Measurements from ENCODE around the gene ANKRD60.

Gene ANKRD60

DNA sequence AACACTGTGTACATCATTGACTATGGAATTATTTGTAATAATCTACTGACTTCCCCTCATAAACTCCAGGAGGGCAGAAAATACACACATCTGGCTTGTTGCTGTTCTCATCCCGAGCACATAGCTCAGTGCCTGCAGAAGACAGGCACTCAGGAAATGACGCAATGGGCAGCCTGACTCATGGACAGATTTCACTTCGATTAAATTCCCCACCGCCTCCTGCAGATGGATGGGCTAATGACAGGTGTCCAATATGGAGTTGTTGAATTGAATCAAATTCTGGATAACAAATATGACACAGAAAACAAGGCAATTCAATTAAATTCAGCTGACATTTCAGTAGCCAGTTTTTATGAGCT is 9.1 kb downstream of the ANKRD60 start:
- Histone ChIP-seq H3K4me1 (ENCODE audit: control insufficient read depth in 1 of 2, insufficient read depth in 1 of 2, low read depth in 1 of 2, low read length in 1 of 2) (no peaks in the 10 kb centered on the region), H3K9me3 (no peaks in the 10 kb centered on the region), H3K27me3 (peaks cover 75% of the 10 kb centered on the region), H3K4me3 (ENCODE audit: low read depth in 1 of 2, low read length in 1 of 2) (no peak overlapping the region), H3K27ac (no peak overlapping the region), H3K36me3 (no peaks in the 10 kb centered on the region)
- TF ChIP-seq, protein P1, sequence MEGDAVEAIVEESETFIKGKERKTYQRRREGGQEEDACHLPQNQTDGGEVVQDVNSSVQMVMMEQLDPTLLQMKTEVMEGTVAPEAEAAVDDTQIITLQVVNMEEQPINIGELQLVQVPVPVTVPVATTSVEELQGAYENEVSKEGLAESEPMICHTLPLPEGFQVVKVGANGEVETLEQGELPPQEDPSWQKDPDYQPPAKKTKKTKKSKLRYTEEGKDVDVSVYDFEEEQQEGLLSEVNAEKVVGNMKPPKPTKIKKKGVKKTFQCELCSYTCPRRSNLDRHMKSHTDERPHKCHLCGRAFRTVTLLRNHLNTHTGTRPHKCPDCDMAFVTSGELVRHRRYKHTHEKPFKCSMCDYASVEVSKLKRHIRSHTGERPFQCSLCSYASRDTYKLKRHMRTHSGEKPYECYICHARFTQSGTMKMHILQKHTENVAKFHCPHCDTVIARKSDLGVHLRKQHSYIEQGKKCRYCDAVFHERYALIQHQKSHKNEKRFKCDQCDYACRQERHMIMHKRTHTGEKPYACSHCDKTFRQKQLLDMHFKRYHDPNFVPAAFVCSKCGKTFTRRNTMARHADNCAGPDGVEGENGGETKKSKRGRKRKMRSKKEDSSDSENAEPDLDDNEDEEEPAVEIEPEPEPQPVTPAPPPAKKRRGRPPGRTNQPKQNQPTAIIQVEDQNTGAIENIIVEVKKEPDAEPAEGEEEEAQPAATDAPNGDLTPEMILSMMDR (IDR thresholded peaks at IDR 0.05), result no peak

DNA sequence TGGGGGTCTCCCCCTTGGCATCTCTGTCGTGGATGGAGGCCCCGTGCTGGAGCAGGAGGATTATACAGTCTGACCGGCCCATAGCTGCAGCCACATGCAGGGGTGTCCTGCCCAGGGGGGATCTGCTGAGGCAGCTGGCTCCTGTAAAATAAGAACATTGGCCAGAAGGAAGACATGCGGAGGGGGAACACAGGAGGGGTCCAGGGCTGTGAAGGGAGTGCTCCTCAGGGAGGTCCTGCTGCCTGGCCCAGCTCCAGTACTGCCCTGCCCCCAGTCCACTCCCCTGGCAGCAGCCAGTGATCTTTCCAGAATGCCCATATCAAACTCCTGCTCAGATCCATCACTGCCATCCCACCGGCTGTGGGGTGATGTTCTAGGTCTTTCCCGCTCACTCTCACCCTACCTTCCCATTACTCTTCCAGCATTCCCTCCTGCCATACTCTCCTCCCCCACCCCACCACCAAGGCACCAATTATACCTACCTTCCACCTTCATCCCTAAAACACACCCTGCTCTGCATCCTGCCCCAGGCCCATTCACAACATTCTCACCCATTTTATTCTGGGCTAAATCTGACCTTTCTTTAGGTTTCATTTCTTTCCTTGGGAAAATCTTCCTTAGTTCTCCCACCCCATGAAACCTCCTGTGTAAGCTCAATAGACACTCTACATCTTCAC is 9.7 kb downstream of the ANKRD60 start:
- H3K4me3 ChIP-seq (ENCODE audit: low read depth in 1 of 2, low read length in 1 of 2), result no peak overlapping the region
- H3K4me1 ChIP-seq (ENCODE audit: control insufficient read depth in 1 of 2, insufficient read depth in 1 of 2, low read depth in 1 of 2, low read length in 1 of 2), result no peaks in the 10 kb centered on the region
- H3K9me3 ChIP-seq, result no peaks in the 10 kb centered on the region
- TF ChIP-seq, protein P1 (IDR thresholded peaks at IDR 0.05), result no peak
- H3K27me3 ChIP-seq, result peaks cover 75% of the 10 kb centered on the region
- no peak overlapping the region for H3K27ac ChIP-seq
- H3K36me3 ChIP-seq, result no peaks in the 10 kb centered on the region

DNA sequence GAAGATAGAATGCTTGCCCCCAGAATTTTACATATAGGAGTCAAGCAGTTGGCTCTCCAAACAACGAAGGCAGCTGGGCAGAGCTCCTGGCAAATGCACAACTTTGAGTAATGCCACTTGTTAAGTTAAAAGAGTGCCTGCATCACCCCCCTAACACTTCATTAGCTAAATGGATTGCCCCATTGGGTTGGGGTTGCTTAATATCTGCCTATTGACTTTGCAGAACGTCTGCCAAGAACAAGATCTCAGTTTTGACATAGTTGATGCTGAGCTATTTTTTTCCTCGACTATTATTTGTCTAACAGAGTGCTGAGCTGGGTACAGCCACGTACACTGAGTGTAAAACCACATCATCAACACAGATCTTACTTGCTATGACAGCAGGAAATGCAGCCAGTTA is 12.1 kb downstream of the ANKRD60 start:
- Histone ChIP-seq H3K27ac (no peak overlapping the region), H3K27me3 (peaks cover 66% of the 10 kb centered on the region), H3K9me3 (no peaks in the 10 kb centered on the region), H3K4me3 (ENCODE audit: low read depth in 1 of 2, low read length in 1 of 2) (no peak overlapping the region), H3K4me1 (ENCODE audit: control insufficient read depth in 1 of 2, insufficient read depth in 1 of 2, low read depth in 1 of 2, low read length in 1 of 2) (no peaks in the 10 kb centered on the region), H3K36me3 (no peaks in the 10 kb centered on the region)
- TF ChIP-seq, protein P1 (IDR thresholded peaks at IDR 0.05), result no peak

DNA sequence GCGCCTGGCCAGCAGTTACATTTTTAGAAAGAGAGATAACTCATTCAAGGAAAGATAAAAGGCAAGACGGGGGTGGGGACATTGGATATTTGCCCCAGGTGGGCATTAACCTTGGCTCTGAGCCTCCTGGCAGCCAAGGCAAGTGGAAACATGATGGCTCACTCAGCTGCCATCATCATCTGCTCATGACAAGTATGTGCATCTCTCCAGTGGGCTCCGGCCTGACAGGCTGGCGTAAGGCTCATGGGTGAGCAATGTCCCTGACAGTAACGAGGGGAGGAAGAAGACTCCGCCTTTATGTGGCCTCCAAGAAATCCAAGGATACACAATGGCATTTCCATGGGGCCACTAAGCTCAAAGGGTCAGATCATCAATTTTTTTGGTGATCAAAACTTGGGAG is 13.3 kb downstream of the ANKRD60 start:
- Histone ChIP-seq H3K27me3 (peaks cover 66% of the 10 kb centered on the region), H3K4me1 (ENCODE audit: control insufficient read depth in 1 of 2, insufficient read depth in 1 of 2, low read depth in 1 of 2, low read length in 1 of 2) (peaks cover 0 to 1% of the 10 kb centered on the region in 2 experiments), H3K9me3 (no peaks in the 10 kb centered on the region), H3K27ac (no peak overlapping the region), H3K36me3 (no peaks in the 10 kb centered on the region), H3K4me3 (ENCODE audit: low read depth in 1 of 2, low read length in 1 of 2) (no peak overlapping the region)
- TF ChIP-seq, protein P1 (IDR thresholded peaks at IDR 0.05), result no peak

DNA sequence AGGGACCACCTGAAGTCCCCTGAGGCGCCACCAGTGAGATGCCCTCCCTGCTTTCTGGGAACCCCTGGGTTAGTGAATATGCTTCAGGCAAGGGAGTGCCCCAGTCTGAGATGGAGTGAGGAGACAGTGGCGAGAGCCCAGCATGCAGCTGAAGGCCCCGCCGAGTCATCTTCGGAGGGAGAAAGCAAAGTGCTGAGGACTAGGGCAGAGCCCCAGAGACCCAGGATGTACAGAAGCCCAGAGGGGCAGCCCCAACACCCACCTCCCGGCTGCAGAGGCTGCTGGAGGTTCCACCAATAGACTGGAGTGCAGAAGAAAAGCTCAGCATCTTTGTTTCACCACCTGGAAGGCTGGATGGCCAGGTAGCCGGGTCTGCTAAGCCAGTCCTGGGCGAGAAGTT is 14.1 kb downstream of the ANKRD60 start:
- Histone ChIP-seq H3K36me3 (no peaks in the 10 kb centered on the region), H3K4me3 (ENCODE audit: low read depth in 1 of 2, low read length in 1 of 2) (no peak overlapping the region), H3K27ac (no peak overlapping the region), H3K9me3 (no peaks in the 10 kb centered on the region), H3K27me3 (peaks cover 69% of the 10 kb centered on the region), H3K4me1 (ENCODE audit: control insufficient read depth in 1 of 2, insufficient read depth in 1 of 2, low read depth in 1 of 2, low read length in 1 of 2) (peaks cover 0 to 8% of the 10 kb centered on the region in 2 experiments)
- TF ChIP-seq, protein P1 (IDR thresholded peaks at IDR 0.05), result no peak

All from neutrophil (primary cell).